GM23248 (cell line): ENCODE results near the gene CRTAC1.

Experiments used
- EZH2 ChIP-seq: fragments of 200-600 bp; sonication (generic); IDR thresholded peaks from 2 replicates; pipeline ENCODE4 v1.6.1; 2018; ENCODE audit warnings: antibody characterized with exemption, mild to moderate bottlenecking; ENCODE audit not compliant: insufficient read depth, poor library complexity, severe bottlenecking
- EZH2phosphoT487 ChIP-seq: fragments of 200-600 bp; sonication (generic); IDR thresholded peaks from 2 replicates; pipeline ENCODE4 v1.6.1; 2018; ENCODE audit warnings: antibody characterized with exemption, moderate library complexity, mild to moderate bottlenecking, low read depth; ENCODE audit not compliant: insufficient read depth

GRCh38 chr10:98028168-98028770 lies 2.2 kb downstream of the CRTAC1 start:
- TF ChIP-seq EZH2 (no peak), EZH2phosphoT487 (no peak)
